Measurements from ENCODE around the gene CPNE6. TPM values are rescaled to one million over a fixed set of nuclear protein-coding genes. Genes with fewer than 3 reads are reported as not detected.
"Not testable (repeated sequence)": the region's sequence is repeated elsewhere in the genome, so short reads cannot be mapped to it uniquely, and the experiment has no call there.

CPNE6 gene
- total RNA-seq: not detected
- under 1 TPM in 1 of 6 donors, not detected in 5; 0.12 TPM for polyA plus RNA-seq (ENCODE audit: insufficient read length in 6 of 6)
- long read RNA-seq, donor 1: 0 reads
- long read RNA-seq, donor 2: 0 reads
- long read RNA-seq, donor 3: 0 reads
- long read RNA-seq, donor 4: 0 reads
- long read RNA-seq, donor 5: 0 reads
- long read RNA-seq, donor 6: 0 reads
- long read RNA-seq, donor 7: 0 reads
- long read RNA-seq, donor 8: 0 reads
- long read RNA-seq, donor 9: 0 reads
- long read RNA-seq, donor 10: 0 reads
- long read RNA-seq, donor 11: 0 reads
- long read RNA-seq, donor 12: 0 reads

GRCh38 chr14:24071144-24071697 is at the start of gene CPNE6:
Gene CPNE6 (plus strand): TSS chr14:24071562. CDS start chr14:24072937, 1,375 bp downstream.
- no peak for TF ChIP-seq CTCF (IDR thresholded peaks at IDR 0.05)
- no peak within 1 kb of the TSS for H3K27ac ChIP-seq
- no peaks in the 10 kb centered on the region for H3K4me1 ChIP-seq
- ATAC-seq (no peak), DNase-seq (peak in 1 of 4 donors; percentile 51)
- H3K27me3 ChIP-seq: peaks cover 0 to 20% of the 10 kb centered on the region in 2 donors
- no peaks in the 10 kb centered on the region for H3K36me3 ChIP-seq
- H3K9me3 ChIP-seq: no peaks in the 10 kb centered on the region
- intact Hi-C loops (cut with DNase I): no loop called here
- H3K4me3 ChIP-seq: no peak within 1 kb of the TSS

GRCh38 chr14:24024939-24025418 is 46.4 kb upstream of the CPNE6 start:
- H3K4me1 ChIP-seq; H3K27me3 ChIP-seq; intact Hi-C loops (cut with DNase I); H3K9me3 ChIP-seq; ATAC-seq; DNase-seq; H3K4me3 ChIP-seq; H3K27ac ChIP-seq; H3K36me3 ChIP-seq: not testable (repeated sequence)

- H3K27me3 ChIP-seq; DNase-seq; H3K27ac ChIP-seq; ATAC-seq; H3K4me3 ChIP-seq; H3K36me3 ChIP-seq; intact Hi-C loops (cut with DNase I): not testable (repeated sequence)
- Histone ChIP-seq H3K4me1 (peaks cover 0 to 19% of the 10 kb centered on the region in 2 donors), H3K9me3 (peaks cover 0 to 14% of the 10 kb centered on the region in 2 donors)
Measured at GRCh38 chr14:24029687-24030086, 41.7 kb upstream of the CPNE6 start.

- H3K27me3 ChIP-seq; DNase-seq; H3K4me3 ChIP-seq; ATAC-seq; H3K36me3 ChIP-seq; H3K27ac ChIP-seq; intact Hi-C loops (cut with DNase I): not testable (repeated sequence)
- Histone ChIP-seq H3K4me1 (peaks cover 0 to 25% of the 10 kb centered on the region in 2 donors), H3K9me3 (peaks cover 0 to 14% of the 10 kb centered on the region in 2 donors)
Measured at GRCh38 chr14:24031331-24031730, 40.0 kb upstream of the CPNE6 start.

- Histone ChIP-seq H3K36me3 (no peaks in the 10 kb centered on the region), H3K27ac (no peak overlapping the region), H3K9me3 (peaks cover 0 to 14% of the 10 kb centered on the region in 2 donors), H3K4me3 (no peak overlapping the region), H3K27me3 (no peaks in the 10 kb centered on the region), H3K4me1 (peaks cover 0 to 30% of the 10 kb centered on the region in 2 donors)
- intact Hi-C loops (cut with DNase I): no loop called here
- DNase-seq: peak in 1 of 4 donors; percentile 34
- no peak for ATAC-seq
- no peak for TF ChIP-seq CTCF (IDR thresholded peaks at IDR 0.05)
Measured at GRCh38 chr14:24032727-24033418, 38.5 kb upstream of the CPNE6 start.

- H3K36me3 ChIP-seq; DNase-seq; H3K27me3 ChIP-seq; intact Hi-C loops (cut with DNase I): not testable (repeated sequence)
- H3K4me1 ChIP-seq: peaks cover 0 to 34% of the 10 kb centered on the region in 2 donors
- peak overlapping the region; percentile 87 to 90 for H3K27ac ChIP-seq
- H3K9me3 ChIP-seq: peaks cover 0 to 14% of the 10 kb centered on the region in 2 donors
- ATAC-seq: peak; percentile 25
- peak overlapping the region in 1 of 2 donors; percentile 60 for H3K4me3 ChIP-seq
Measured at GRCh38 chr14:24035769-24036168, 35.6 kb upstream of the CPNE6 start.
